Measurements from ENCODE around the gene REEP1. TPM values are rescaled to one million over a fixed set of nuclear protein-coding genes. Genes with fewer than 3 reads are reported as not detected.

Gene REEP1
- total RNA-seq, 4 donors from 2014 or later: 9.7 to 24.5 (median 13.4) TPM

DNA sequence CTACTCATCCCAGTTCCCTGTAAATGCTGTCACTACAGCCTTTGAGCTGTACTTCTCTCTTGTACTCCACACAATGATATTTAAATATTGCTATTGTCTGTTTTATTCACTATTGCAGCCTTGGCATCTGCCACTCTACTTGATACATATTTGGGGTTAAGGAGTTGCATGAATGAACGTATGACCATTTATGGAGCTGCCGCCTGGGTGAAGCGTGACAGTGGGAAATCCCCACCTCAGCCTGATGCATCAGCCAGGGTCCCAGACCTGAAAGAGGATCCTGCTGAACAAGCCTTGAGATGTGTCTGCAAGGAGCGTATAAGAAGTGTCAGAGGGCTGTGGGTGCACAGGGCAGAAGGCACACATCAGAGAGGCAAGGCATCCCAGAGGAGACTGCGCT lies 99.1 kb downstream of the REEP1 start:
- Histone ChIP-seq H3K4me3 (no peak overlapping the region), H3K27ac (no peak overlapping the region), H3K4me1 (no peaks in the 10 kb centered on the region), H3K27me3 (no peaks in the 10 kb centered on the region), H3K36me3 (no peaks in the 10 kb centered on the region), H3K9me3 (no peaks in the 10 kb centered on the region)
- no peak for DNase-seq
- TF ChIP-seq, protein P1, sequence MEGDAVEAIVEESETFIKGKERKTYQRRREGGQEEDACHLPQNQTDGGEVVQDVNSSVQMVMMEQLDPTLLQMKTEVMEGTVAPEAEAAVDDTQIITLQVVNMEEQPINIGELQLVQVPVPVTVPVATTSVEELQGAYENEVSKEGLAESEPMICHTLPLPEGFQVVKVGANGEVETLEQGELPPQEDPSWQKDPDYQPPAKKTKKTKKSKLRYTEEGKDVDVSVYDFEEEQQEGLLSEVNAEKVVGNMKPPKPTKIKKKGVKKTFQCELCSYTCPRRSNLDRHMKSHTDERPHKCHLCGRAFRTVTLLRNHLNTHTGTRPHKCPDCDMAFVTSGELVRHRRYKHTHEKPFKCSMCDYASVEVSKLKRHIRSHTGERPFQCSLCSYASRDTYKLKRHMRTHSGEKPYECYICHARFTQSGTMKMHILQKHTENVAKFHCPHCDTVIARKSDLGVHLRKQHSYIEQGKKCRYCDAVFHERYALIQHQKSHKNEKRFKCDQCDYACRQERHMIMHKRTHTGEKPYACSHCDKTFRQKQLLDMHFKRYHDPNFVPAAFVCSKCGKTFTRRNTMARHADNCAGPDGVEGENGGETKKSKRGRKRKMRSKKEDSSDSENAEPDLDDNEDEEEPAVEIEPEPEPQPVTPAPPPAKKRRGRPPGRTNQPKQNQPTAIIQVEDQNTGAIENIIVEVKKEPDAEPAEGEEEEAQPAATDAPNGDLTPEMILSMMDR (IDR thresholded peaks at IDR 0.05): no peak
- no peak for TF ChIP-seq POLR2A (IDR thresholded peaks at IDR 0.05)
- intact Hi-C loops (cut with DNase I; ENCODE audit: low total_unique reads): no loop called here

DNA sequence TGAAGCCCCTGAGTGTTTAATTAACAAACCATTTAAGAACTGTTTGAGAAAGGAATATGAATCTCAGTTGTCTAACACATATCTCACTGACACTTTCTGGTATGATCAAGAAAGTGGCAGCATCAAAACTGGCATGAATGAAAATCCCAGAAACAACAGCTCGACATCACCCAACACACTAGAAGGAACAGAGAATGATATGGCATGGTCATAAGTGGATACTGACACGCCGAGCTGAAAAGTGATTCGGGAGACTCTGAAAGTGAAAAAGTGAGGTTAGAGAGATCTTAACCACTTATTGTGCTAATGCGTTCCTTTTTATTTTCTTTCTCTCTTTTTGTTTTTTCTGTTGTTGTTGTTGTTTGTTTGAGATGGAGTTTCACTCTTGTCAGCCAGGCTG lies 100.3 kb downstream of the REEP1 start:
- TF ChIP-seq, protein P1 (IDR thresholded peaks at IDR 0.05): no peak
- no peak for TF ChIP-seq POLR2A (IDR thresholded peaks at IDR 0.05)
- H3K36me3 ChIP-seq: no peaks in the 10 kb centered on the region
- no peak for DNase-seq
- no peak overlapping the region for H3K27ac ChIP-seq
- H3K9me3 ChIP-seq: no peaks in the 10 kb centered on the region
- H3K27me3 ChIP-seq: no peaks in the 10 kb centered on the region
- intact Hi-C loops (cut with DNase I; ENCODE audit: low total_unique reads): no loop called here
- H3K4me3 ChIP-seq: no peak overlapping the region
- H3K4me1 ChIP-seq: no peaks in the 10 kb centered on the region

DNA sequence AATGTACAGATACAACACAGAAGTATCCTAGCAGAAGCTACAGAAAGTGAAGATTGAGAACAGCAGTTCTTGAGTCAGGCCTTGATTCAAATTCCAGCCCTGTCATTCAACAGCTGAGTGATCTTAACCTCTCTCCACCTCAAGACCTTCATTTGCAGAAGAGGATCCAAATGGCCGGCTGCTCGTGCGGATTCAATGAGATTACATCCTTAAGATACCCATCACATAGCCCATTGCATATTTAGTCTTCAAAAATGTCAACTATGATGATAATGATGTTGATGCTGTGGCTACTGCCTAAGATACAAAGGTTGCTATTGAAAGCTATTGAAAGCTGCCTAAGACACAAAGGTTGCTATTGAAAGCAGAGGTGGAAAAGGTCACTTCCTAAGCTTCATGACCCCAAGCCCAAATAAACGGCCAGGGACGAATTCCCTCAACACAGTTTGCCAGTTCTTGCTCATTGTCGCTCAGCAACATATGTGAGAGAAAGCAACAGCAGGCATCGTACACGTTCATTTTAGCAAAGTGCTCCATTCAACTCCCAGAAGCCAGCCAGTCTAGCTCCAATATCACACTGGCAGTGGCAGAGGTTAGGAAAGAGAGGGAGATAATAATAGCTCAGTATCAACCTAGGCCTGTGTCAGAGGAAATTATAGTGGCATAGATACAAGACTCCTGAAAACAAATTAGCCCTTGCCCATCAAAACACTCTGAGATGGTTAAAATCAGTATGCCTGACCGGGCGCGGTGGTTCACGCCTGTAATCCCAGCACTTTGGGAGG lies 102.0 kb downstream of the REEP1 start:
- intact Hi-C loops (cut with DNase I; ENCODE audit: low total_unique reads): no loop called here
- H3K4me3 ChIP-seq: no peak overlapping the region
- TF ChIP-seq, protein P1 (IDR thresholded peaks at IDR 0.05): no peak
- no peak for TF ChIP-seq POLR2A (IDR thresholded peaks at IDR 0.05)
- H3K27me3 ChIP-seq: no peaks in the 10 kb centered on the region
- no peak overlapping the region for H3K27ac ChIP-seq
- H3K4me1 ChIP-seq: no peaks in the 10 kb centered on the region
- H3K36me3 ChIP-seq: no peaks in the 10 kb centered on the region
- no peaks in the 10 kb centered on the region for H3K9me3 ChIP-seq
- no peak for DNase-seq

DNA sequence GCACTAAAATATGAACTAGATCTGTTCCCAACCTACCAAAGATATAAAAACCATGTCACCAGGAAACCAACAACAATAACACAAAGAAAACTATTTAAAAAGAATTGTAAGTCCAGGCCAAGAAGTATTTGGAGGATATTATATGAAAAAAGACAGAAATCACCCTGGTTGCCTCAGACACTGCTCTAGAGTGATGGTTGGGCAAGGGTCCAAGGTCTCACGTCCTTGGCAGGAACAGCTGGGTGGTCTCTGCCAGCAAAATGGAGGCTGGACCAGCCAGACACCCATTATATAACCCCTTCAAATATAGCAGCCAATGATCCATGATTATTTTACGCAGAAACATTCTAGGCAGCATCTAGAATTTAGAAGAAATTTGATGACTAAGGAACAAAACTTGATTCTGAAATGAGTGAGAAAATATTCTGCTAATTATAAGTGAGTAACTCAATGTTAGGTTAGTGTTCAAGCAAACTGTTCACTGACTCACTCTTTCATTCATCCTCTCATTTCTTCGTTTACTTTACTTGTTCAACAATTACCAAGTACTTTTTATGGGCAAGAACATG lies 102.8 kb downstream of the REEP1 start:
- intact Hi-C loops (cut with DNase I; ENCODE audit: low total_unique reads): no loop called here
- Histone ChIP-seq H3K4me1 (no peaks in the 10 kb centered on the region), H3K4me3 (no peak overlapping the region), H3K9me3 (no peaks in the 10 kb centered on the region), H3K27ac (peak overlapping the region in 1 of 2 donors; percentile 19), H3K36me3 (no peaks in the 10 kb centered on the region), H3K27me3 (no peaks in the 10 kb centered on the region)
- no peak for DNase-seq
- TF ChIP-seq, protein P1 (IDR thresholded peaks at IDR 0.05): no peak
- no peak for TF ChIP-seq POLR2A (IDR thresholded peaks at IDR 0.05)

DNA sequence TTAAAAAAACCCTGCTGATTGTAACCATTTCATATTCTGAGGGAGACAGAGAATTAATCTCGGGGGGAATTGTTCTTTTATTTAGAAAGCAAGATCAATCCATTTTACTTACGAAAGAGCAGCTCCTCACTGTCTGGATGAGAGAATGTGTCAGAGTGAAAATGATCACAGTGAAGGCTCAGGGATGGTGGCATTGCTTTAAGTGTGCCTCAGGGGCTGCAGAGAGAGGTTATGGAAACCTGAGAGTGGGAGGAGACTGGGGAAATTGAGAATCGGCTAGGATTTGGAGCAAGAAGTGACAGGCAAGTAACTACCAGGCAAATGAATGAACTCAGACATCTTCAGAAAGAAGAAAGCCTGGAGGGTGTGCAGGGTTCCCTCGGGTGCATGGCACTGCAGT lies 104.0 kb downstream of the REEP1 start:
- no peak for DNase-seq
- no peaks in the 10 kb centered on the region for H3K4me1 ChIP-seq
- no peaks in the 10 kb centered on the region for H3K27me3 ChIP-seq
- TF ChIP-seq POLR2A (IDR thresholded peaks at IDR 0.05): no peak
- TF ChIP-seq, protein P1 (IDR thresholded peaks at IDR 0.05): no peak
- intact Hi-C loops (cut with DNase I; ENCODE audit: low total_unique reads): no loop called here
- H3K9me3 ChIP-seq: no peaks in the 10 kb centered on the region
- H3K36me3 ChIP-seq: no peaks in the 10 kb centered on the region
- no peak overlapping the region for H3K27ac ChIP-seq
- H3K4me3 ChIP-seq: no peak overlapping the region

Data from uterus (tissue), 4 donors.